H1 (cell line): Measurements from ENCODE around the gene MAGI2. TPM values are rescaled to one million over a fixed set of nuclear protein-coding genes. Genes with fewer than 3 reads are reported as not detected.

Source experiments
- CTCF ChIA-PET: fragments of 300-600 bp; sonication (Branson Sonifier 250); formaldehyde crosslinking; loops from one replicate; lab custom pipeline; 2021; ENCODE audit not compliant: partially characterized antibody; lab: Charles Lee
- POLR2A ChIA-PET: fragments of 300-600 bp; sonication (Branson Sonifier 250); formaldehyde crosslinking; loops from one replicate; lab custom pipeline; 2021; ENCODE audit warnings: inconsistent platforms; ENCODE audit not compliant: partially characterized antibody; lab: Charles Lee
- DNase-seq, 2 experiments: peaks; one replicate each; pipeline versions ENCODE4 v3.0.0 to v3.0.0-alpha.2; 2010 to 2022; ENCODE audit warnings: low spot score in 2 of 2, low read depth in 1 of 2, mixed read lengths in 1 of 2
- FAIRE-seq: peaks from 2 replicates; lab custom pipeline; 2011; peaks lifted over from hg19 to GRCh38; lab: Jason Lieb, UNC
- H2AFZ ChIP-seq: 2 replicates; pipeline ENCODE4 v1.8.1; 2012; ENCODE audit warnings: low read length, inconsistent platforms
- H2AK5ac ChIP-seq: 2 replicates; pipeline ENCODE4 v1.6.1; 2013; ENCODE audit warnings: low read depth, low read length
- H2BK120ac ChIP-seq: replicated peaks from 2 replicates; pipeline ENCODE3; 2013; ENCODE audit warnings: low read depth, low read length, inconsistent platforms
- H2BK12ac ChIP-seq: 2 replicates; pipeline ENCODE4 v1.6.1; 2013; ENCODE audit warnings: low read depth, low read length
- H2BK15ac ChIP-seq: 2 replicates; pipeline ENCODE4 v1.6.1; 2013; ENCODE audit warnings: low read length
- H2BK20ac ChIP-seq: 2 replicates; pipeline ENCODE4 v1.6.1; 2013; ENCODE audit warnings: low read length
- H2BK5ac ChIP-seq: 2 replicates; pipeline ENCODE4 v1.6.1; 2013; ENCODE audit warnings: low read depth, low read length
- H3K14ac ChIP-seq: 2 replicates; pipeline ENCODE4 v1.6.1; 2013; ENCODE audit warnings: inconsistent platforms; ENCODE audit not compliant: insufficient read length
- H3K18ac ChIP-seq: 2 replicates; pipeline ENCODE4 v1.6.1; 2013; ENCODE audit warnings: low read length; ENCODE audit errors: extremely low read depth
- H3K23ac ChIP-seq: 2 replicates; pipeline ENCODE4 v1.6.1; 2013; ENCODE audit warnings: inconsistent platforms; ENCODE audit not compliant: insufficient read length
- H3K23me2 ChIP-seq: 2 replicates; pipeline ENCODE4 v1.6.1; 2013; ENCODE audit warnings: low read depth, low read length
- H3K27ac ChIP-seq: 2 replicates; pipeline ENCODE4 v1.6.1; 2011; ENCODE audit warnings: low read depth, low read length, inconsistent platforms
- H3K27me3 ChIP-seq, 4 experiments: replicated peaks in 1 of 4; 1 replicate in 1 of 4; 2 replicates in 3 of 4; pipeline versions ENCODE4 v1.6.1 to v1.8.1; 2011 to 2013; ENCODE audit warnings: low read length in 3 of 4, mild to moderate bottlenecking in 3 of 4, inconsistent platforms in 2 of 4, mixed read lengths in 2 of 4, moderate library complexity in 1 of 4; ENCODE audit not compliant: control insufficient read depth in 3 of 4, insufficient read depth in 3 of 4; ENCODE audit errors: extremely low read depth in 1 of 4
- H3K36me3 ChIP-seq, 4 experiments: 2 replicates each; pipeline versions ENCODE4 v1.6.1 to v1.8.1; 2011 to 2013; ENCODE audit warnings: mild to moderate bottlenecking in 4 of 4, low read length in 3 of 4, moderate library complexity in 2 of 4, control low read depth in 1 of 4, inconsistent platforms in 1 of 4; ENCODE audit not compliant: insufficient read depth in 4 of 4, control insufficient read depth in 2 of 4
- H3K4ac ChIP-seq: replicated peaks from 2 replicates; pipeline ENCODE3; 2013; ENCODE audit warnings: low read length, low read depth, mixed read lengths, inconsistent platforms; ENCODE audit not compliant: insufficient read length
- H3K4me1 ChIP-seq, 4 experiments: replicated peaks in 1 of 4; 1 replicate in 1 of 4; 2 replicates in 3 of 4; pipeline versions ENCODE4 v1.6.1 to v1.8.1; 2011 to 2013; ENCODE audit warnings: low read length in 3 of 4, inconsistent platforms in 2 of 4, mixed read lengths in 1 of 4; ENCODE audit not compliant: insufficient read depth in 4 of 4, control insufficient read depth in 3 of 4
- H3K4me2 ChIP-seq, 2 experiments: 2 replicates each; pipeline versions ENCODE4 v1.6.1 to v1.8.1; 2011 to 2013; ENCODE audit warnings: low read depth in 2 of 2, low read length in 2 of 2, control low read depth in 1 of 2, inconsistent platforms in 1 of 2, mild to moderate bottlenecking in 1 of 2; ENCODE audit not compliant: insufficient read depth in 1 of 2
- H3K4me3 ChIP-seq, 4 experiments: fragments of 200-600, 300-600 bp in 1 of 4; sonication (generic), shearing (Covaris generic), sonication (Bioruptor Twin) in 1 of 4; 2 replicates each; pipeline versions ENCODE4 v1.5.1 to v1.8.1; 2011 to 2016; ENCODE audit warnings: low read length in 4 of 4, low read depth in 3 of 4, control low read depth in 2 of 4, inconsistent platforms in 2 of 4, mild to moderate bottlenecking in 2 of 4, mixed read lengths in 1 of 4, moderate library complexity in 1 of 4; ENCODE audit not compliant: insufficient read depth in 2 of 4; ENCODE audit errors: extremely low read depth in 1 of 4
- H3K56ac ChIP-seq: replicated peaks from 2 replicates; pipeline ENCODE3; 2013; ENCODE audit warnings: low read depth, mild to moderate bottlenecking, mixed read lengths, low read length, inconsistent platforms; ENCODE audit not compliant: insufficient read length
- H3K79me1 ChIP-seq: 2 replicates; pipeline ENCODE4 v1.6.1; 2013; ENCODE audit warnings: low read depth, low read length, control low read depth
- H3K79me2 ChIP-seq, 2 experiments: 2 replicates each; pipeline versions ENCODE4 v1.6.1 to v1.8.1; 2012 to 2013; ENCODE audit warnings: low read length in 2 of 2, mild to moderate bottlenecking in 2 of 2, inconsistent platforms in 1 of 2; ENCODE audit not compliant: insufficient read depth in 2 of 2, control insufficient read depth in 1 of 2
- H3K9ac ChIP-seq, 4 experiments: replicated peaks in 1 of 4; 1 replicate in 1 of 4; 2 replicates in 3 of 4; pipeline versions ENCODE4 v1.6.1 to v1.8.1; 2011 to 2013; ENCODE audit warnings: low read depth in 3 of 4, low read length in 3 of 4, control low read depth in 2 of 4, mild to moderate bottlenecking in 2 of 4, moderate library complexity in 2 of 4, inconsistent platforms in 1 of 4; ENCODE audit errors: extremely low read depth in 1 of 4
- H3K9me3 ChIP-seq, 2 experiments: 2 replicates each; pipeline versions ENCODE4 v1.6.1 to v1.8.1; 2012 to 2013; ENCODE audit warnings: mild to moderate bottlenecking in 2 of 2, moderate library complexity in 2 of 2, control low read depth in 1 of 2, inconsistent platforms in 1 of 2, low read depth in 1 of 2, low read length in 1 of 2, mixed read lengths in 1 of 2; ENCODE audit not compliant: insufficient read depth in 2 of 2
- H4K20me1 ChIP-seq, 2 experiments: replicated peaks in 1 of 2; 2 replicates each; pipeline versions ENCODE3 to v1.8.1; 2011 to 2013; ENCODE audit warnings: inconsistent platforms in 2 of 2, low read length in 2 of 2, mild to moderate bottlenecking in 1 of 2; ENCODE audit not compliant: insufficient read depth in 2 of 2, control insufficient read depth in 1 of 2
- H4K5ac ChIP-seq: 2 replicates; pipeline ENCODE4 v1.6.1; 2013; ENCODE audit warnings: low read length, low read depth, mixed read lengths, inconsistent platforms; ENCODE audit not compliant: insufficient read length
- H4K8ac ChIP-seq: 2 replicates; pipeline ENCODE4 v1.8.0; 2013; ENCODE audit warnings: mild to moderate bottlenecking, moderate library complexity, low read length, inconsistent platforms; ENCODE audit not compliant: insufficient read depth; ENCODE audit errors: extremely low read depth
- H4K91ac ChIP-seq: replicated peaks from 2 replicates; pipeline ENCODE3; 2013; ENCODE audit warnings: low read length, mixed read lengths, inconsistent platforms; ENCODE audit not compliant: insufficient read length
- BACH1 ChIP-seq: IDR thresholded peaks from 2 replicates; pipeline ENCODE4 v1.6.1; 2012; ENCODE audit warnings: low read length, improper control_type of control experiment
- BRCA1 ChIP-seq: IDR thresholded peaks from 2 replicates; pipeline ENCODE4 v1.6.1; 2012; ENCODE audit warnings: low read depth, low read length, improper control_type of control experiment
- CHD1 ChIP-seq: IDR thresholded peaks from 2 replicates; pipeline ENCODE4 v1.6.1; 2012; ENCODE audit warnings: low read depth, low read length, improper control_type of control experiment
- CHD2 ChIP-seq: IDR thresholded peaks from 2 replicates; pipeline ENCODE4 v1.6.1; 2012; ENCODE audit warnings: low read length, improper control_type of control experiment
- CREB1 ChIP-seq: IDR thresholded peaks from 2 replicates; pipeline ENCODE4 v1.6.1; 2012; ENCODE audit warnings: inconsistent platforms
- JUND ChIP-seq: IDR thresholded peaks from 2 replicates; pipeline ENCODE4 v1.6.1; 2011; ENCODE audit warnings: mild to moderate bottlenecking, improper control_type of control experiment, low read length
- POU5F1 ChIP-seq: IDR thresholded peaks from 2 replicates; pipeline ENCODE4 v1.6.1; 2011; ENCODE audit warnings: low read depth, mild to moderate bottlenecking, low read length, moderate library complexity
- RAD21 ChIP-seq, 2 experiments: IDR thresholded peaks in 1 of 2; conservative IDR thresholded peaks in 1 of 2; 2 replicates each; pipeline ENCODE4 v1.6.1; 2011; ENCODE audit warnings: low read depth in 2 of 2, low read length in 2 of 2, improper control_type of control experiment in 1 of 2, inconsistent platforms in 1 of 2, mild to moderate bottlenecking in 1 of 2, moderate library complexity in 1 of 2
- SIN3A ChIP-seq, 2 experiments: IDR thresholded peaks in 1 of 2; conservative IDR thresholded peaks in 1 of 2; 2 replicates each; pipeline ENCODE4 v1.6.1; 2011 to 2012; ENCODE audit warnings: low read length in 2 of 2, improper control_type of control experiment in 1 of 2, low read depth in 1 of 2, mild to moderate bottlenecking in 1 of 2
- SIRT6 ChIP-seq: IDR thresholded peaks from one replicate; pipeline ENCODE4 v1.7.1; 2012; ENCODE audit warnings: low read length, inconsistent platforms
- SIX5 ChIP-seq: IDR thresholded peaks from 2 replicates; pipeline ENCODE4 v1.6.1; 2011; ENCODE audit warnings: mild to moderate bottlenecking, low read depth, low read length
- TCF12 ChIP-seq: IDR thresholded peaks from 2 replicates; pipeline ENCODE4 v1.6.1; 2011; ENCODE audit warnings: low read depth, mild to moderate bottlenecking, low read length
- polyA plus RNA-seq, 7 experiments: library from polyadenylated mRNA; depleted of rRNA in 3 of 7; stranded (reverse) in 5 of 7; unstranded in 2 of 7; fragments of >200 nt in 5 of 7; fragments of 200-250 nt in 2 of 7; gene quantifications; 1 replicate in 5 of 7; 2 replicates in 1 of 7; 4 replicates in 1 of 7; pipeline versions ENCODE4 v1.2.1 to v1.2.3, GENCODE V29; 2011 to 2013; ENCODE audit warnings: missing spikeins in 2 of 7, mixed read lengths in 2 of 7
- total RNA-seq: library from RNA; stranded (reverse); fragmentation: NEBNext Ultra II Directional; extraction: Animal tissue kit (Norgen Biotek cat#: 25700); gene quantifications from 2 replicates; pipeline ENCODE4 v1.2.1, GENCODE V29; 2021
- TF ChIP-seq, protein P1 (sequence below): IDR thresholded peaks from 2 replicates; pipeline ENCODE4 v1.6.1; 2011; ENCODE audit warnings: low read length, improper control_type of control experiment
- TF ChIP-seq, protein P2 (sequence below): IDR thresholded peaks from 2 replicates; pipeline ENCODE4 v1.6.1; 2012; ENCODE audit warnings: inconsistent platforms
- TF ChIP-seq, protein P3 (sequence below): IDR thresholded peaks from 2 replicates; pipeline ENCODE4 v1.6.1; 2011; ENCODE audit warnings: low read depth, mild to moderate bottlenecking, low read length; ENCODE audit not compliant: insufficient read depth

Gene MAGI2
- total and polyA plus RNA-seq, 2 of the 8 experiments (the other 6 are each of a cell fraction or from before 2014, with no cell fraction given): 6.0 to 27.3 TPM

DNA sequence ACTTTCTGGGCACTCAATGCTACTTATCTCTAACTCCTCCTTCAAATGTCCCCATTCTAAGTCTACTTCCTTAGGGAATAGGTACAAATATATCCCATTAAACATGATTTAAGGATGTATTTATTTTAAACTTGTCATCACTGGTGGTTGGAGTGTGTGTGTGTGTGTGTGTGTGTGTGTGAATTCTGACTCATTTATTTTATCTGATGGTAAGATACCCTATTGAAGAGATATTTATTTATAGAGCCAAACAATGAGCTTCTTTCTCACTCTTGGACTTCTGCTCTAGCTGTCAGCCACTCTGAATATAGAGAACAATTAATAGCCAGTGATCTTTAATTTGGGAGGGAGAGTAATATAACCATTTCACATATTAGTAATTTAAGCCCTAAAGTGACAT is 17.8 kb upstream of the MAGI2 start:
- Histone ChIP-seq H3K23ac (no peak overlapping the region), H3K23me2 (no peaks in the 10 kb centered on the region), H4K20me1 (no peaks in the 10 kb centered on the region), H3K79me2 (no peaks in the 10 kb centered on the region), H3K36me3 (no peaks in the 10 kb centered on the region), H3K14ac (no peak overlapping the region), H4K5ac (no peak overlapping the region), H3K4me2 (no peak overlapping the region), H4K8ac (no peak overlapping the region), H3K4ac (no peak overlapping the region), H3K4me1 (no peaks in the 10 kb centered on the region), H2AK5ac (no peak overlapping the region), H2BK15ac (no peak overlapping the region), H3K79me1 (no peaks in the 10 kb centered on the region), H3K4me3 (no peak overlapping the region), H2BK5ac (no peak overlapping the region), H2AFZ (no peak overlapping the region), H3K9ac (no peak overlapping the region), H3K18ac (no peak overlapping the region), H3K9me3 (no peaks in the 10 kb centered on the region), H2BK12ac (no peak overlapping the region), H3K27me3 (no peaks in the 10 kb centered on the region), H3K27ac (no peak overlapping the region), H4K91ac (no peak overlapping the region), H2BK120ac (no peak overlapping the region), H2BK20ac (no peak overlapping the region), H3K56ac (no peak overlapping the region)
- DNase-seq (no peak), FAIRE-seq (no peak)
- CTCF ChIA-PET: interaction anchor here (2.6 kb wide), 1 partner anchor 19 kb away, joined by 7 read pairs; the partner anchor contains the start of gene MAGI2
- POLR2A ChIA-PET: no interaction called here
- TF ChIP-seq, protein P1, sequence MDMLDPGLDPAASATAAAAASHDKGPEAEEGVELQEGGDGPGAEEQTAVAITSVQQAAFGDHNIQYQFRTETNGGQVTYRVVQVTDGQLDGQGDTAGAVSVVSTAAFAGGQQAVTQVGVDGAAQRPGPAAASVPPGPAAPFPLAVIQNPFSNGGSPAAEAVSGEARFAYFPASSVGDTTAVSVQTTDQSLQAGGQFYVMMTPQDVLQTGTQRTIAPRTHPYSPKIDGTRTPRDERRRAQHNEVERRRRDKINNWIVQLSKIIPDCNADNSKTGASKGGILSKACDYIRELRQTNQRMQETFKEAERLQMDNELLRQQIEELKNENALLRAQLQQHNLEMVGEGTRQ: no peak
- TF ChIP-seq TCF12 (no peak), SIN3A (conservative IDR thresholded peaks at IDR 0.05 in 1 of 2, IDR thresholded peaks at IDR 0.05 in 1 of 2; ENCODE audit: low read depth in 1 of 2, low read length in 2 of 2) (no peak), SIRT6 (no peak), CHD2 (no peak), JUND (no peak), CHD1 (no peak), RAD21 (IDR thresholded peaks at IDR 0.05 in 1 of 2, conservative IDR thresholded peaks at IDR 0.05 in 1 of 2; ENCODE audit: low read depth in 2 of 2, low read length in 2 of 2) (no peak), CREB1 (no peak), BACH1 (no peak), POU5F1 (no peak), BRCA1 (no peak), SIX5 (no peak)
- TF ChIP-seq, protein P2, sequence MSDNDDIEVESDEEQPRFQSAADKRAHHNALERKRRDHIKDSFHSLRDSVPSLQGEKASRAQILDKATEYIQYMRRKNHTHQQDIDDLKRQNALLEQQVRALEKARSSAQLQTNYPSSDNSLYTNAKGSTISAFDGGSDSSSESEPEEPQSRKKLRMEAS: no peak
- TF ChIP-seq, protein P3, sequence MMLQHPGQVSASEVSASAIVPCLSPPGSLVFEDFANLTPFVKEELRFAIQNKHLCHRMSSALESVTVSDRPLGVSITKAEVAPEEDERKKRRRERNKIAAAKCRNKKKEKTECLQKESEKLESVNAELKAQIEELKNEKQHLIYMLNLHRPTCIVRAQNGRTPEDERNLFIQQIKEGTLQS: no peak
